Astrocyte (in vitro differentiated cells and primary cell): ENCODE results near the gene DMP1. TPM values are rescaled to one million over a fixed set of nuclear protein-coding genes. Genes with fewer than 3 reads are reported as not detected.
"Not testable (repeated sequence)": the region's sequence is repeated elsewhere in the genome, so short reads cannot be mapped to it uniquely, and the experiment has no call there.

Experiments
- DNase-seq: peaks from one replicate; pipeline ENCODE4 v3.0.0-alpha.2; 2010; ENCODE audit warnings: low read depth
- FAIRE-seq: peaks from 2 replicates; lab custom pipeline; 2011; peaks lifted over from hg19 to GRCh38; lab: Jason Lieb, UNC
- H2AFZ ChIP-seq: 2 replicates; pipeline ENCODE4 v1.6.0; 2012; ENCODE audit warnings: low read depth, low read length, inconsistent platforms
- H3K27ac ChIP-seq: 2 replicates; pipeline ENCODE4 v1.5.1; 2011; ENCODE audit warnings: low read depth, low read length, inconsistent platforms
- H3K27me3 ChIP-seq: 2 replicates; pipeline ENCODE4 v1.6.0; 2011; ENCODE audit warnings: low read length, inconsistent platforms; ENCODE audit not compliant: insufficient read depth
- H3K36me3 ChIP-seq: 2 replicates; pipeline ENCODE4 v1.5.1; 2011; ENCODE audit warnings: low read length, inconsistent platforms; ENCODE audit not compliant: insufficient read depth
- H3K4me1 ChIP-seq: 2 replicates; pipeline ENCODE4 v1.5.1; 2011; ENCODE audit warnings: low read length, inconsistent platforms; ENCODE audit not compliant: insufficient read depth
- H3K4me2 ChIP-seq: 2 replicates; pipeline ENCODE4 v1.6.0; 2012; ENCODE audit warnings: low read length, inconsistent platforms
- H3K4me3 ChIP-seq: 2 replicates; pipeline ENCODE4 v1.5.1; 2011; ENCODE audit warnings: low read depth, mild to moderate bottlenecking, low read length, inconsistent platforms; ENCODE audit not compliant: insufficient read depth
- H3K79me2 ChIP-seq: 2 replicates; pipeline ENCODE4 v1.6.0; 2012; ENCODE audit warnings: mild to moderate bottlenecking, low read length, inconsistent platforms; ENCODE audit not compliant: insufficient read depth
- H3K9ac ChIP-seq: 2 replicates; pipeline ENCODE4 v1.6.0; 2012; ENCODE audit warnings: mild to moderate bottlenecking, low read length, inconsistent platforms
- H3K9me3 ChIP-seq: 2 replicates; pipeline ENCODE4 v1.5.1; 2012; ENCODE audit warnings: low read depth, mild to moderate bottlenecking, low read length, inconsistent platforms; ENCODE audit not compliant: insufficient read depth
- H4K20me1 ChIP-seq: 2 replicates; pipeline ENCODE4 v1.6.0; 2012; ENCODE audit warnings: low read length, inconsistent platforms; ENCODE audit not compliant: insufficient read depth
- H3K27ac Mint-ChIP-seq: one replicate; pipeline ENCODE4 v1.8.0; 2021; ENCODE audit warnings: mild to moderate bottlenecking, mixed read lengths; ENCODE audit not compliant: unreplicated experiment
- H3K27me3 Mint-ChIP-seq: one replicate; pipeline ENCODE4 v1.8.0; 2021; ENCODE audit warnings: low read depth, mixed read lengths; ENCODE audit not compliant: unreplicated experiment
- H3K36me3 Mint-ChIP-seq: one replicate; pipeline ENCODE4 v1.8.0; 2021; ENCODE audit warnings: low read depth, mixed read lengths; ENCODE audit not compliant: unreplicated experiment
- H3K4me1 Mint-ChIP-seq: one replicate; pipeline ENCODE4 v1.8.0; 2021; ENCODE audit warnings: low read depth, mixed read lengths; ENCODE audit not compliant: unreplicated experiment
- H3K4me3 Mint-ChIP-seq: one replicate; pipeline ENCODE4 v1.8.0; 2021; ENCODE audit warnings: mild to moderate bottlenecking, moderate library complexity, mixed read lengths; ENCODE audit not compliant: unreplicated experiment
- H3K9me3 Mint-ChIP-seq: one replicate; pipeline ENCODE4 v1.8.0; 2021; ENCODE audit warnings: mild to moderate bottlenecking, mixed read lengths; ENCODE audit not compliant: unreplicated experiment
- EZH2 ChIP-seq: IDR thresholded peaks from 2 replicates; pipeline ENCODE4 v1.6.1; 2012; ENCODE audit warnings: mild to moderate bottlenecking, low read length, inconsistent platforms; ENCODE audit not compliant: insufficient read depth
- total RNA-seq: library from RNA; stranded (reverse); gene quantifications from 2 replicates; pipeline ENCODE4 v1.2.1, GENCODE V29; 2021
- TF ChIP-seq, protein P1 (sequence below): IDR thresholded peaks from 2 replicates; pipeline ENCODE4 v1.5.1; 2011; ENCODE audit warnings: low read depth, mild to moderate bottlenecking, inconsistent platforms, low read length, moderate library complexity; ENCODE audit not compliant: insufficient read depth

Gene DMP1
- total RNA-seq, 1 donor from 2014 or later, result 0.11 TPM

DNA sequence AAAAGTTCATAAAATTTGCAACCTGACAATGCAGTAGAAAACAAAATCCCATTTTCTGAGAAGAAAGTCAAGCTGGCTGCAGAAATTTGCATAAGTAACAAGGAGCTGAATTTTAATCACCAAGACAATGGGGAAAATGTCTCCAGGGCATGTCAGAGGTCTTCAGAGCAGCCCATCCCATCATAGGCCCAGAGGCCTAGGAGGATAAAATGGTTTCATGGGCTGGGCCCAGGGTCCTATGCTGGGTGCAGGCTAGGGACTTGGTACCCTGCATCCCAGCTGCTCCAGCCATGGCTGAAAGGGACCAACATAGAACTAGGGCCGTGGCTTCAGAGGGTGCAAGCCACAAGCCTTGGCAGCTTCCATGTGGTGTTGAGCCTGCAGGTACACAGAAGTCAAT, 42.0 kb downstream of the DMP1 start:
- not testable (repeated sequence) for H3K27me3 ChIP-seq, H3K36me3 Mint-ChIP-seq, H4K20me1 ChIP-seq, DNase-seq, H3K27ac ChIP-seq, H3K9ac ChIP-seq, FAIRE-seq, H2AFZ ChIP-seq, H3K27ac Mint-ChIP-seq, H3K9me3 ChIP-seq, H3K4me3 Mint-ChIP-seq, H3K79me2 ChIP-seq, H3K27me3 Mint-ChIP-seq, H3K4me3 ChIP-seq, H3K4me2 ChIP-seq, H3K36me3 ChIP-seq, H3K4me1 ChIP-seq, H3K4me1 Mint-ChIP-seq
- H3K9me3 Mint-ChIP-seq, result peaks cover 30% of the 10 kb centered on the region

GRCh38 chr4:87697272-87697671, 47.2 kb downstream of the DMP1 start:
- no peaks in the 10 kb centered on the region for H3K36me3 Mint-ChIP-seq
- Histone ChIP-seq H4K20me1 (no peaks in the 10 kb centered on the region), H3K79me2 (no peaks in the 10 kb centered on the region), H3K9me3 (peaks cover 4% of the 10 kb centered on the region), H3K9ac (no peak overlapping the region), H3K4me3 (no peak overlapping the region), H3K4me2 (no peak overlapping the region), H3K27ac (no peak overlapping the region), H3K27me3 (no peaks in the 10 kb centered on the region), H3K4me1 (no peaks in the 10 kb centered on the region), H3K36me3 (no peaks in the 10 kb centered on the region), H2AFZ (no peak overlapping the region)
- peaks cover 19% of the 10 kb centered on the region for H3K9me3 Mint-ChIP-seq
- DNase-seq, result no peak
- no peak for FAIRE-seq
- no peaks in the 10 kb centered on the region for H3K27me3 Mint-ChIP-seq
- H3K27ac Mint-ChIP-seq, result no peak overlapping the region
- H3K4me1 Mint-ChIP-seq, result no peaks in the 10 kb centered on the region
- no peak for TF ChIP-seq EZH2
- TF ChIP-seq, protein P1, sequence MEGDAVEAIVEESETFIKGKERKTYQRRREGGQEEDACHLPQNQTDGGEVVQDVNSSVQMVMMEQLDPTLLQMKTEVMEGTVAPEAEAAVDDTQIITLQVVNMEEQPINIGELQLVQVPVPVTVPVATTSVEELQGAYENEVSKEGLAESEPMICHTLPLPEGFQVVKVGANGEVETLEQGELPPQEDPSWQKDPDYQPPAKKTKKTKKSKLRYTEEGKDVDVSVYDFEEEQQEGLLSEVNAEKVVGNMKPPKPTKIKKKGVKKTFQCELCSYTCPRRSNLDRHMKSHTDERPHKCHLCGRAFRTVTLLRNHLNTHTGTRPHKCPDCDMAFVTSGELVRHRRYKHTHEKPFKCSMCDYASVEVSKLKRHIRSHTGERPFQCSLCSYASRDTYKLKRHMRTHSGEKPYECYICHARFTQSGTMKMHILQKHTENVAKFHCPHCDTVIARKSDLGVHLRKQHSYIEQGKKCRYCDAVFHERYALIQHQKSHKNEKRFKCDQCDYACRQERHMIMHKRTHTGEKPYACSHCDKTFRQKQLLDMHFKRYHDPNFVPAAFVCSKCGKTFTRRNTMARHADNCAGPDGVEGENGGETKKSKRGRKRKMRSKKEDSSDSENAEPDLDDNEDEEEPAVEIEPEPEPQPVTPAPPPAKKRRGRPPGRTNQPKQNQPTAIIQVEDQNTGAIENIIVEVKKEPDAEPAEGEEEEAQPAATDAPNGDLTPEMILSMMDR, result no peak
- no peak overlapping the region for H3K4me3 Mint-ChIP-seq

DNA sequence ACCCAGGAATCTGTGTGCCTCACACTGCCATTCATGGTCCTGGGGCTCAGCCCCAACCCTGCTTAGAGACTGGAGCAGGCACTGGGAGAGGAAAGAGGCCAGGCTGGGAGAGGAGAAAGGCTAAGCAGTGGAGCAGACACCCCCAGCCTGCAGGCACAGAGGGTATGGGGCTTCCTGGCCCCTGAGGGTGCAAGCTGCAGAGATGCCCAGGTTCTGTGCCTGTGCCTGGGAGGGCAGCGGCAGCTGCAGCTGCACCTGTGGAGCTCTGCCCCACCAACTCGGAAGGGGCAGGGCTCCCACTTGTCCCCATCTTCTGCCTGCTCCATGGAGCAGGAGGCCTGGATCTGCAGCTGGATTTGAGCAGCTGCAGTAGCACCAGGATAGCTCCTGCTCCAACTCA, 47.9 kb downstream of the DMP1 start:
- Histone ChIP-seq H3K4me1 (no peaks in the 10 kb centered on the region), H3K9me3 (peaks cover 4% of the 10 kb centered on the region), H3K79me2 (no peaks in the 10 kb centered on the region), H3K36me3 (no peaks in the 10 kb centered on the region), H2AFZ (no peak overlapping the region), H3K4me2 (no peak overlapping the region), H4K20me1 (no peaks in the 10 kb centered on the region), H3K4me3 (no peak overlapping the region), H3K27me3 (no peaks in the 10 kb centered on the region), H3K27ac (no peak overlapping the region), H3K9ac (no peak overlapping the region)
- DNase-seq, result no peak
- no peak for TF ChIP-seq EZH2
- H3K4me1 Mint-ChIP-seq, result no peaks in the 10 kb centered on the region
- no peaks in the 10 kb centered on the region for H3K27me3 Mint-ChIP-seq
- peaks cover 14% of the 10 kb centered on the region for H3K9me3 Mint-ChIP-seq
- FAIRE-seq, result no peak
- no peak overlapping the region for H3K4me3 Mint-ChIP-seq
- H3K36me3 Mint-ChIP-seq, result no peaks in the 10 kb centered on the region
- H3K27ac Mint-ChIP-seq, result no peak overlapping the region

GRCh38 chr4:87698394-87698793, 48.3 kb downstream of the DMP1 start:
- Histone ChIP-seq H3K27me3 (no peaks in the 10 kb centered on the region), H3K4me3 (no peak overlapping the region), H2AFZ (no peak overlapping the region), H3K9me3 (peaks cover 4% of the 10 kb centered on the region), H3K27ac (no peak overlapping the region), H4K20me1 (no peaks in the 10 kb centered on the region), H3K4me2 (no peak overlapping the region), H3K36me3 (no peaks in the 10 kb centered on the region), H3K79me2 (no peaks in the 10 kb centered on the region), H3K4me1 (no peaks in the 10 kb centered on the region), H3K9ac (no peak overlapping the region)
- H3K4me1 Mint-ChIP-seq, result peaks cover 4% of the 10 kb centered on the region
- H3K27ac Mint-ChIP-seq, result no peak overlapping the region
- no peak for FAIRE-seq
- H3K4me3 Mint-ChIP-seq, result no peak overlapping the region
- H3K27me3 Mint-ChIP-seq, result no peaks in the 10 kb centered on the region
- no peaks in the 10 kb centered on the region for H3K36me3 Mint-ChIP-seq
- DNase-seq, result no peak
- H3K9me3 Mint-ChIP-seq, result peaks cover 10% of the 10 kb centered on the region
- TF ChIP-seq, protein P1, result no peak
- TF ChIP-seq EZH2, result no peak
